Measurements from ENCODE around the gene KRT82.
"Not testable (repeated sequence)": the region's sequence is repeated elsewhere in the genome, so short reads cannot be mapped to it uniquely, and the experiment has no call there.

The KRT82 gene

DNA sequence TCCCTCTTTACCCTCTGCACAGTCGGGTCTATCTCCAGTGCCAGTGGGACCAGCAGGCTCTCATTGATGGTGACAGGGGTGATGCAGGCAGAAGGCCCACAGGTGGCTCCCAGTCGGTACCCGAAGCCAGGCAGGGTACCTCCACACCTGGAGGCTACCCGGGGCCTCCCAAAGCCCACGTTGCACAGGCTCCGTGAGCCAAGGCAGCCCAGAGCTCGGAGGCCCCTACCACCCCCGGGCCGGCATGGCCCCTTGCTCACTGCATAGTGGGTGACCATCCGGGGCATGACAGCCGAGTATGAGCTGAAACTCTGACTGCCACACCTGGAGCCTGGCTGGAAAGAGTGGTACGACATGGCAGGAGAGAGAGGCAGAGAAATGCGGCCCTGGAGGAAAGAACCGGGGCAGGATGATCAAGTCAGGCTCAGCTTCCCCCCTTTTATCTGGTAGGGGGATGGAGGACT, at the start of gene KRT82:
Gene KRT82 (minus strand): TSS at position 414 of the 464 bp plus-strand sequence. CDS start 58 bp downstream, at position 356.
- FAIRE-seq, result no peak
- no peak for DNase-seq (ENCODE audit: insufficient read length, low spot score)

DNA sequence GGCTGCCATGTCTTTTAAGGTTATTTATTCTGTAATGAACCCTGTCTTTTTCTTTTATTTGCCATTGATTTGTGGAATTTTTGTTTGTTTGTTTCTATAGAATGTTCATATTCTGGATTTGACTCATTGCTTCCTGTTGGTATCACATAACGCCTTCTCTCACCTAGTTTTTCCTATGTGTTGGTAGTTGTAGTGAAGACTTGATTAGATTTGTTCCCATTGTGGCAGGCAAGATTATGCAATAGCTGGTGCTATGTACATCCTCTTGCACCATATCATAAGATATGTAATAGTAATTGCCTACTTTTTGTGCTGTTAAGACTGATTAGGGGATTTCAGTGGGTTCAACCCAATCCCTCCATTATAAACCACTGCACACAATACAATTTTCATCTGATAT, 49.7 kb upstream of the KRT82 start:
- DNase-seq (ENCODE audit: insufficient read length, low spot score) (no peak), FAIRE-seq (no peak)

DNA sequence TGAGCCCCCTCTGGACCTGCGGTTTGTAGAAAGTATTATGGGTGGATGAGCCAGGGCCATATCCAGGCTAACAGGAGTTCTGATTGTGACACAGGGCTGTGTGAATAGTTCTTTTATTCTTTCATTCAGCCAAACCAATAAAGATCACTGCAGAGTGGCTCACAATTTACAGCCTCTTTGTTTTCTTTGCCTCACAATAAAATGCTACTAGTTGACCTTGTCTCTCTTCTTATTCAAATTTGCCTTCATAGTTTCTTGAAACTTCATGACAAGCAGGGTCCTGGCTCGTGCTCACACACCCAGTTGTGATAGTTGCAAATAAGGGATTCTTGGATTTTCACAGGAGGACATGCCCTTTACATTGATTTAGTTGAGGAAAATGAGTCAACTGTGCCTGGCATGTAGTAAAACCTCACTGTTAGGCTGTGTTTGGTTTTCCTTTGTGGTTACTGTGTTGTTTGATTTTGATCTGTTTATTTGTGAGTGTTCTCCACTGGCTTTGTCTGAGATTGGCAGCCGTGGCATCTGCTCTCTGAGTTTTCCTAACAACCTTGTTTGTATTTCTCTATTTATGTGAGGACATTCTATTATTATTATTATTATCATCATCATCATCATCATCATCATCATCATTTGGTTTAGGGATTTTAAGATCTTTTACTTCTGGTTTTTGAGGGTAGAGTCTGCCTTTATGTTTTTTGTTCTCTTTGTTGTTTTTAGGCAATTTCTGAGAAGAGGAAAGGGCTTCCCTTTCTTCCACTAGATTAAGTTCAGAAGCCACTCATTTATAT, 48.5 kb upstream of the KRT82 start:
- FAIRE-seq, result no peak
- DNase-seq (ENCODE audit: insufficient read length, low spot score), result no peak

DNA sequence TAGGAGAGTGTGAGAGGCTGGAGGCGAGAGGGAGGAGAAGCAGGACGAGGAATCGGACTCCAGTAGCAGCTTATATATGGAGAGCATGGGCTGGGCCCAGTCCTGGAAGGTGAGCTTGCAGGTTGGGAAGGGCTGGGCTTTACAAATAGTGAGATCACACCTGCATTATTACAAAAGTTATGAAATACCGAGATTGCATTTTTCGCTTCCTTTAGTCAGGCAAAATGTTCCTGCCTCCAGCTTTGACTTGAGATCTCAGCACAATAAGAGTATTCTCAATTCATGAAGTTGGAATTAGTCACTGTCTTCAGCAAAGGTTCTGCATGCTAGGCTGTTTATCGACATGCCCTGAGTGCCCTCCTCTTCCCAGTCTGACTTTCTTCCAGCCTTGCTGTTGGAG, 46.0 kb upstream of the KRT82 start, which contains the start of gene KRT6B:
Gene KRT6B (minus strand): TSS at position 46 of the 400 bp plus-strand sequence. CDS start 68 bp downstream, outside the sequence.
- DNase-seq (ENCODE audit: insufficient read length, low spot score) (no peak), FAIRE-seq (no peak)

DNA sequence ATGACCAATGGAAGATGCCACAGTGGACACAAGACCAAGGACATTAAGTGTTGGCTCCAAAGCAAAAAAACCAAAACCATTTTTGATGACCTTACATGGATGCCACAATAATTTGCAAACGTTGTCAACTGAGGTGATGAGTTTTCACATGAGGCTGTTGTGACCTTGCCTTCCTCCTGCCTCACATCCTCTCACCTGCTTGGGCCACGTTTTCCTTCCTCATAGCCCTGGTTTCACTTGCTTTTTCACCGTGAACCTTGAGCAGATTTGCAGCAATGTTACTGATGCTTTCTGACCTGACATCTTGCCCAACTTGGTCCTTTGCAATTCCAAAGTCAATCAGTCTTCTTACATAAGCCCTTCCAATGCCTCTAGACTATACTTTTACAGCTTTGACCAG, 42.1 kb upstream of the KRT82 start:
- DNase-seq (ENCODE audit: insufficient read length, low spot score) (no peak), FAIRE-seq (no peak)

DNA sequence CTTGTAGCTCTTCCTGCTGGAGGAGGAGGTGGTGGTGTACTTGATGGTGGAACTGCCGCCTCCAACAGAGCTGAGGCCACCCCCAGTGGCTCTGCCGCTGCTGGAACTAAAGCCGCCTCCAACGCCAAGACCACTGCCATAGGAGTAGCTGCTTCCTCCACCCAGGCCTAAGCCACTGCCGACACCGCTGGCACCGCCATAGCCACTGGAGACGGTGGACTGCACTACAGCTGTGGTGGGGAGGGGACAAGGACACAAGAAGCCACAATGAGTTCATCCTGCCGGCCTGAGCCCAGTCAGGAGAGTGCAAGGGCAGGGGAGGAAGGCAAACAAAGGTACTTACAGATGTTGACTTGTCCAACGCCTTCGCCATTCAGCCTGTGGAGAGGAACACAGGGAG, 41.1 kb upstream of the KRT82 start:
- DNase-seq (ENCODE audit: insufficient read length, low spot score); FAIRE-seq: not testable (repeated sequence)

DNA sequence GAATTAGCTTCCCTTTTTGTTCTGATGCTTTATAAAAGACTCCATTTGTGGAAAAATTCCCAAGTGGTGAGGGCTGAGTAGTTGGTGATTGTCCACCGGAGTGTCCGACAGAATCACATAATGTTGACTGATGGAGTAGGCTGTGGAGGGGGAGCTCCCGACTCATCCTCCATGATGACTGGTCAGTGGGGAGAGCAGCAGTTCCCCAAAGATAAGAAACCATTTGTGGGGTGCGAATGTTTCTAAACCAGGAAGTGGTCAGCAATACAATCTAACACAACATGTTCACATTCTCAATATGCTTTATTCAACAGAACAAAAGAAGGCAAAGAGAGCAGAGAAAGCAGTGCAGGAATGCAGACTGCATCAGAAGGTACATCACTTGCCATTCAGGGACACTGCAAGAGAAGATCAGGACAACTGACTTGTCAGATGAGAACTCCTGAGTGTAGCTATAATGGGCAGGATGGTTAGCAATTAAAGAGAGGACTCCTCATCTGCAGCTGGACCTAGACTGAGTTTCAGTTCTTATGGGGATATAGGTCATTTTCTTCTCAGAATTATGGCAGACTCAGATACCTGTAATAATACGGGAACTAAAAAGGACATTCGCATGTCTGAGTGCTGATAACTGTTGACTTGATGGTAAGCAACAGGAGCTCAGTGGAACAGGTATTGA, 40.4 kb upstream of the KRT82 start:
- DNase-seq (ENCODE audit: insufficient read length, low spot score) (no peak), FAIRE-seq (no peak)

DNA sequence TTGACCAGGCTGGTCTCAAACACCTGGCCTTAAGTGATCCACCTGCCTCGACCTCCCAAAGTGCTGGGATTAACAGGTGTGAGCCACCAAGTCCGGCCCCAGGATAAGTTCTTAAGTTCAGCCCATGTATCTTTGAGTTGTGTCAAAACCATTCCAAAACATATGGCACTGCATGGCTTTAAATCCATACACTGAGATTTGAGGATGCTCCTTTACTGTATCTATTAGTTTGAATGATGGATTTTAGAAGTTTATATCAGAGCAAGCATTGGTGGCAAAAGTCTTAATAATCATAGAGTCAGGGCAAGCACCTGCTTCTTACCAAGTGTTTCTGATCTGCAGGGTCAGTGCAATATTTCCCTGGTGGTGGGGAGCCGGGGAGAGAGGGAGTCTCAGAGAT, 39.7 kb upstream of the KRT82 start:
- DNase-seq (ENCODE audit: insufficient read length, low spot score) (no peak), FAIRE-seq (no peak)

DNA sequence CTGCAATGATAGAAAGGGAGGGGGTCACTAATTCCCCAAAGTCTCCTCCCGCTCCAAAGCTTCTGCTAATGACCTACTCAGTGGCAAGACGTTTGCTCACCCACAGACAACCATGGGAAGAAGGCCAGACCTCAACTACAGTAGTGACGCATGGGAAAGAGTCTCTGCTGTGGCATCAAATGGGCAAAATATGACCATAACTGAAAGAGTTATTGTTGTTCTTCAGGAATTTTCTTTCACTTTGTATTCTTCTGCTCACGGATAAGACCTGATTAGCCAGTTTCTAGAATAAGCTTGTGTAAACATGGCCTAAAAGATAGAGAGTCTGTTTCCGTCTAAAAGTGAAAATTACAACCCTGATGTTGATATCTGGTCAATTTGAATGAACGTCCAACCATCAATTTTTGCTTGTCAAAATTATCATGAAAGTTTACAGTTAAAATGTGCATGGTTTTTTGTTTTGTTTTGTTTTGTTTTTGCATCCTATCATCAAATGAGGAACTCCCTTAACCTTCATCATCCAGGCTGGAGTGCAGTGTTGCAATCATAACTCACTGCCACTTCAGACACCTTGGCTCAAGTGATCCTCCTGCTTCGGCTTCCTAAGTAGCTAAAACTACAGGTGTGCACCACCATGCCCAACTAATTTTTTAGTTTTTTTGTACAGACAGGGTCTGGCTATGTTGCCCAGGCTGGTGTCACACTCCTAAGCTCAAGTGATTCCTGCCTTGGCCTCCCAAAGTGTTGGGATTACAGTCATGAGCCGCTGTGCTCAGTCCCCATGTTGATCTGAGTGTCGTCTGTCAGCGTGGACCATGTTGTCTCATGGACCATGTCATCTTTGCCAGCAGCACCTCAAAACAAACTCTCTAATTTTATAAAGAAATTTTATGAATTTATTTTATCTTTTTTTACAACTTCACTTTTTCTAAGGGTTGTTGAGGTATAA, 38.8 kb upstream of the KRT82 start:
- FAIRE-seq, result no peak
- DNase-seq (ENCODE audit: insufficient read length, low spot score), result no peak

DNA sequence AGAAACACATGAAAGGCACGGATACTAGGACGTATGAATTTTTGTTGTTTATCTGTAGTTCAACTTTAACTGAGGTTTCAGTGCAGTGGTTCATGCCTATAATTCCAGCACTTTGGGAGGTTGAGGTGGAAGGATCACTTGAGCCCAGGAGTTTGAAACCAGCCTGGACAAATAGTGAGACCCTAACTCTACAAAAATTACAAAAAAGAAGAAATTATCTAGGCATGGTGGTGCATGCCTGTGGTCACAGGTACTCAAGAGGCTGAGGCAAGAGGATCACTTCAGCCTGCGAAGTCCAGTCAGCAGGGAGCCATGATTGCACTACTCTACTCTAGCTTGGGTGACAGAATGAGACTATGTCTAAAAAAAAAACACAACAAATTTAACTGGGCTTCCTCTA, 37.8 kb upstream of the KRT82 start:
- no peak for DNase-seq (ENCODE audit: insufficient read length, low spot score)
- no peak for FAIRE-seq

DNA sequence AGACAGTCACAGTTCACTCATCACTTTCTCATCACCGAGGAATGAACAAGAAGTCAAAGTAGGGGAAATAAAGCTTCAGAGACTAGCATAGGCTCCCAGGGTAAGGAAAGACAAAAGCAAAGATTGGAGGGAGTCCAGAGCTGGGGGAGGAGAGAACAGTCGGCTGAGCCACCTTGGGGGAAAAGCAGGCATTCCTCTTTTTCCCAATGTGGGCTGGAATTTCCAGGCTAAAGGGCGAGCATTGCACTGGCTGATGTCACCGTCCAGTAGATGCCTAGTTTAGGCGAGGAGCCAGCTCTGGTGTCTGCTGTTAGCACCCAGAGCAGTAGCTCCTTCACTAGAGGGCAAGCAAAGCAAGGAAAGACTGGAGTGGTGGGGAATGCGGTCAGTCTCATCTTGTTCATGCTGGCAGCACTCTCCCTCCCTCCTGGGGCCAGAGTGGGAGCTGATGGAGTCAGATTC, 36.5 kb upstream of the KRT82 start:
- peak; percentile 90 for FAIRE-seq
- peak; percentile 84 for DNase-seq (ENCODE audit: insufficient read length, low spot score)

DNA sequence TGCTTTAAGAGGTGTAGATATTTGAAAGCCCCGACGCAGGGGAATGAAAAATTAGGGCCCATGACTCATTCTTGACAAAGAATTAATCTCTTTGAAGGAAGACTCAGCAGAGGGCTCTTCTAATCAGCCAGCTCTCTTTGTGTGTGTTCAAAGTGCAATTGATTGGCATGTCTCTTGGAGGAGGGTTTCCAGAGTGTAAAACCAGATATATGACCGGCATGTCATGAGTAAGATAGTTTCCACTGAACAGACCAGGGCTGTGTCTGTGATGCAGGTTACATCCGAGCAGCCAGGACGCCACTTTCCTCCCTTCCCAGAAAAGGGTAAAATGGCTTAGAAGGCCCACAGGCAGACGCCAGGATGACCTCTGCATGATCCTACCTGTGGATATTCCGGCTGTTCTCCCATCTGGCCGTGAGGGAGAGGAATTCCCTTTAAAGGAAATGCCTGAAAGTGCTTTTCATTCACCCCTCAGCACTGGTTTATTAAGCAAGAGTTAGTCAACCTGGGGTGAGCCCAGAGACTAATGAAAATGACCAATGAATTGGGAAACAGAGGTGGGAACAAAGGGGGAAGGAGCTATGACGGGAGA, 35.3 kb upstream of the KRT82 start:
- DNase-seq (ENCODE audit: insufficient read length, low spot score) (no peak), FAIRE-seq (peak; percentile 26)

DNA sequence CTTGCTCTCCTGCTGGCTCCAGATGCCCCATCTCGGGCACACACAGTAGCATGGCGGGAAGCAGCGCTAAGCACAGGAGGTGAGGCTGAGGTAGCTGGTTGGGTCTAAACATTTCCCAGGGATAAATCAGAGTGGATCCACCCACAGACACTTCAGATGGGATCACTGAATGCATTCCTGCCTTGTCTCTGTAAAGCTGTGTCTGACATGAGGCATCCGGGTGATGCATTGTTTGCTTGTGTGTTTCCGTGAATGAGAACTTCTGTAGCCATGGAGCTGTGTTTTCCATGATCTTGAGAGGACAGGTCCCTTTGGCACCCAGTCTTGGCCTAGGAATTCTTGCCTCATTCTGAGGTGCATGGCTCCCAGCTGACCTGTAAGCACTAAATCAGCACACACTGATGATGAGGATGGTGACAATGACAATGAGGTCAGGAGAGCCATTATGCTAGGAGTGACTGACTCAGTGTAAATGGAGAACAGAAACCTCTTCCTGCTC, 34.7 kb upstream of the KRT82 start:
- DNase-seq (ENCODE audit: insufficient read length, low spot score), result no peak
- FAIRE-seq, result no peak

DNA sequence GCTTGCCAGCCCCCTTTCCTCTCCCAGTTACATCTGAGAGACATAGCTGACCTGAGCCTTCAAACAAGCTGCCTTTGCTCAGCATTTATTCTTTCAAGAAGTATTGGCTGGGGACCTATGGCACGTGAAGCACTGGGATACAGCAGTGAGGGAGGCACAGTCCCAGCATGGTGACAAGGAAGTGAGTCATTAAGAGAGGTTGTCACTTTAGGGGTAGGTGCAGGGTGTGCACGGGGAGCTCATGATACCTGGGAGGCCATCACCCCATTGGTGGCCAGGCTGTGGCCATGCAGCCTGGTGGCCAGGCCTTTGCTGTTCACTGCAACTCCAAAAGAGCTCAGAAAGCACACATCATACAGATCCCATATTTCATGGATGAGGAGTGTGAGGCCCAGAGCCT, 33.7 kb upstream of the KRT82 start:
- no peak for DNase-seq (ENCODE audit: insufficient read length, low spot score)
- no peak for FAIRE-seq

DNA sequence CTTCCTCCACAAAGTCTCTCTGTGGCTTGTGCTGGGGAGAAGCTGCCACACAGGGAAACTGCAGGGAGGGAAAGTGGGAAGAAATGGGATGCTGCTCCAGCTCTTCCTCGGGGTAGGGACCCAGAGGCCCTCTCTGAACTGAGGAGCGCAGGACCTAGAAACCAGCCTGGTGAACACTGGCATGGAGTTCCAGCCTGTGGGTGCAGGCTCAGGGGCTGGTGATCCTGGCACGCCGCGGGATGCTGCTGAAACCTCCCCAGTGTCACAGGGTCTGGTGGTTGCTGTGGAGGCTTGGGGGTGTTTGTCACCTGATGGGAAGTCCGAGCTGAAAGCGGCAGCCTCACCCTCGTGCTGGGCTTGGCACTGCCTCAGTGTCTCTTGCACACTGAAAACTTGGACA, 33.3 kb upstream of the KRT82 start:
- FAIRE-seq (no peak), DNase-seq (ENCODE audit: insufficient read length, low spot score) (no peak)

DNA sequence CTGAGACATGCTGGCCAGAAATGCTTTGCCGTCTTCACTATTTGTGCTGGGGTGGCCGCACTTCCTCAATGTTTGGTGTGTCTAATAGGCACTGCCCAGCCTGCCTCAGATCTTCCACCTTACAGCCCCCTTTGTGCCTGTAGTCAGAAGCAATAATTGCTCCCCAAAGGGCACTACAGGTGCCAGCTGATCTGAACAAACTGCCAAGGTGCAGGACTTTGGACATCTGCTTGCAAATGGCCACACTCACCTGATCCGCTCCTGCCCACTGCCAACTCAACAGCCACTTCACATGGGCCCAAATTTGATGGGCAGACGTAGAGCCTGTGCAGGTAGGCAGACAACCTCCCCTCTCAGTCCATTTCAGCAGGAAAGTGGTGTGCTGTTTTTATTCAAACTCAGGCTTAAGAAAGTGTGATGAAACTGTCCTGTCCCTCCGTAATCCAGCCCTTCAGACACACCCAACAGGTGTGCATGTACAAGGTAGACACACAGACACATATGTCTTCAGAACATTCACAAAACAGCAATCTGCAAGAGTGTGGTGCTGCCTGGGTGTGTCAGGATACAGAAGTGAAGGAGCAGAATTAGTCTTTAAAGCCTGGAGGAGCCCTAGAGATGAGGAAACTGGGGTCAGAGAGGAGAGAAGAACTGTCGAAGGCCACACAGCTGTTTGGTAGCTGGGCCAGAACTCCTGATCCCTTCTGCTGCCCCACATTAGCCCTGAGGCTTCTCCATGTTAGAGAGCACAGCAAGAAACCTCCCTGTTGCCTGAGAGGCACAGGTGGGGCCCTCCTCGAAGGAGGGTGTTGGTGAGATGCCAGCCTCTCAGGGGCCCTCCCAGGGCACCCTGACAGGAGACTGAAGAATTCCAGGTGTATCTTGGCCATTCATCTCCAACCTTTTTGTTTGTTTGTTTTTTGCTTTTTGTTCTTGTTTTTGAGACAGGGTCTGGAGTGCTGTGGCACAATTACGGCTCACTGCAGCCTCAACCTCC, 32.5 kb upstream of the KRT82 start:
- no peak for FAIRE-seq

DNA sequence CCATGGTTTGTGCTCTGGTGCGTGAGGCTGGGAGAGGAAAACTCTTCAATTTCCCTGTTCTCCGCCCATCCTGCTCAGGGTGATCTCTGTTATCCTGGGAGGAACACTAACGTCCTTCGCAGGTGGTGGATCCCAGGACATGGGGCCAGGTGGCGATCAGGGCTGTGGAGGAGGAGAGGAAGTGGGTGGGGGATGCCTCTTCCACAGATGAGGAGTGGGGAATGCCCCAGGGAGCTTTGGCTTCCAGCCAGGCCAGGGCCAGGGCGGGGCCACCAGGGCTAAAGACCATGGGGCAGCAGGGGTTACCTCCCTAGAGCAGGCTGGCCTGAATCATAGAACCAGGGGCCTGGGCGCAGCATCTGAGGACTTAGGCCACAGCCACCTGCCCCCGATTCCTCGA, 31.4 kb upstream of the KRT82 start:
- FAIRE-seq, result no peak
- no peak for DNase-seq (ENCODE audit: insufficient read length, low spot score)

More for the DNA sequence above, 32.5 kb upstream of the KRT82 start:
- no peak for DNase-seq (ENCODE audit: insufficient read length, low spot score)

DNA sequence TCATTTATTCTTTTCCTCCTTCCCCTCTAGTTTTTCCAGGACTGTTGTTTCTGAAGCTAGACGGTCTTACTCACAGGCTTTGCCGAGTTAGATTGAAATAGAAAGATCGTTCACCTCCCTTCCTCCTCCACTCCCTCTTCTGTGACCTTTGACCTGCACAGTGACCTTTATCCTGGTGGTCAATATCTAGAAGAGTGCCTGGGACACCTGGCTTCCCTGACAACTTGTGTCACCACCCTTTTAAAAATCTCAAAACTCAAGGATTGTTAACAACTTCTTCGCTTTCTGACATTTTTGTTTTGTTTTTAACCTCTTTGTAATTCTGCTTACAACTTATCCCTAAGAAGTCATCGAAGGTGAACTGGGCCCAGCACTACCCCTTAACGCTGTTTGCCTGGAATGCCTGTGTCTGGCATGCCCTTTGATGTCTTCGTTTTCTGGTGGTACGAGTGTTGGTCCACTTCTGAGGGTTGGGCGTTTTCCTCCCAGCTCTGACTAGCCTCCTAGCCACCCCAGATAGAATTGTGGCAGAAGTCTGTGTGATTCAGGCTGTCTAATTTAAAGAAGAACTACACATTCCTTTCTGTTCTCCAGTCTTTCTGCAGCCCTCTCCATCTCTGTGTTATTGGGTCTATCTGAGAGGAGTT, 30.8 kb upstream of the KRT82 start:
- FAIRE-seq, result no peak

More for the DNA sequence above, 30.8 kb upstream of the KRT82 start:
- no peak for DNase-seq (ENCODE audit: insufficient read length, low spot score)

Data from HTR-8/SVneo (cell line).